ENCODE results near the gene MBNL2. TPM values are rescaled to one million over a fixed set of nuclear protein-coding genes. Genes with fewer than 3 reads are reported as not detected.

Gene MBNL2
- total RNA-seq, 1 experiment from 2014 or later = 0.85 TPM

DNA sequence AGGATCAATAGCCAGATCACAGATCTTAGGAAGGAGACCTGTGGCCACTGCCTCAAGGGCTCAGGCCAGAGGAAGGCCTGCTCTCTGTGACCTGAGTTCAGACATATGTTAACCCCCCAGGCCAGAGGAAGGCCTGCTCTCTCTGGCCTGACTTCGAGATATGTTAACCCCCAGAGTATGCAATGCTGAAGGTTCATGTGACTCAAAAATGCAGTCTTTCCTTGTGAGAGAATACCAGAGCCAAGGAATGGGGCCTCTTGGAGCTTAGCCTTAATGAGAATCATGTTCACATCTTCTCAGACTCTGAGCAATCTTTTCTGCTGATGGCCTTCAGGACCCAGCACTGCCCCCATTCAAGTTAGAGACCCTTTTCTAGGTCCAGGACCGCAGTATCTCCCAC lies 36.7 kb downstream of the MBNL2 start (continued):
- TF ChIP-seq MXD4 (CRISPR knock-in tag; IDR thresholded peaks at IDR 0.05; ENCODE audit: borderline replicate concordance) = no peak

DNA sequence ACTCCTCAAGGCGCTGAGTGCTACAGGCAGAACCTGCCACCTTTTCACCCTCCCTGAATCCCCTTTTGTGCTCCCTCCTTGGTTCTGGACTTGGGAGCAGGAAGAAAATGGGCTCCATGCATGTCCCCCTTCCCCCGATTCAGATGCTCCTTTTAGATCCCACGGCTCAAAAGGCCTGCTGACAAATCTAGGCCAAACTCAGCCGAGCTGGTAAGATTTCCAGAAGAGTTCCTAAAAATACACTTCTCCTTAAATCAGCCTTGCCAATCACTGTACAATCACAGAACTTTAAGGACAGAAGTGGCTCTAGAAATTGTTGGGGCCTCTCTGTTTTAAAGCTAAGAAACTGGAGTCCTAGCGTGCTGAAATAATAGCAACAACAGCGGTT lies 37.3 kb downstream of the MBNL2 start:
- DNase-seq (ENCODE audit: low spot score) (no peak), ATAC-seq (no peak)
- H3K9me3 Mint-ChIP-seq = no peaks in the 10 kb centered on the region
- H3K4me3 Mint-ChIP-seq = no peak overlapping the region
- no peaks in the 10 kb centered on the region for H3K36me3 Mint-ChIP-seq
- peaks cover 34% of the 10 kb centered on the region for H3K4me1 Mint-ChIP-seq
- H3K27me3 Mint-ChIP-seq (ENCODE audit: low read depth) = peaks cover 20% of the 10 kb centered on the region
- TF ChIP-seq NR2C2 (CRISPR knock-in tag; IDR thresholded peaks at IDR 0.05) (no peak), MYBL2 (CRISPR knock-in tag; IDR thresholded peaks at IDR 0.05) (no peak), JUN (CRISPR knock-in tag; IDR thresholded peaks at IDR 0.05) (no peak), GABPB1 (CRISPR knock-in tag; IDR thresholded peaks at IDR 0.05) (no peak)
- TF ChIP-seq, protein P1, sequence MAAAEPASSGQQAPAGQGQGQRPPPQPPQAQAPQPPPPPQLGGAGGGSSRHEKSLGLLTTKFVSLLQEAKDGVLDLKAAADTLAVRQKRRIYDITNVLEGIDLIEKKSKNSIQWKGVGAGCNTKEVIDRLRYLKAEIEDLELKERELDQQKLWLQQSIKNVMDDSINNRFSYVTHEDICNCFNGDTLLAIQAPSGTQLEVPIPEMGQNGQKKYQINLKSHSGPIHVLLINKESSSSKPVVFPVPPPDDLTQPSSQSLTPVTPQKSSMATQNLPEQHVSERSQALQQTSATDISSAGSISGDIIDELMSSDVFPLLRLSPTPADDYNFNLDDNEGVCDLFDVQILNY (CRISPR knock-in tag; IDR thresholded peaks at IDR 0.05) = no peak
- no peak overlapping the region for H3K27ac Mint-ChIP-seq
- CTCF ChIA-PET = interaction anchor here (3.9 to 4.0 kb wide), 2 partner anchors 8 to 149 kb away, joined by 11 to 26 read pairs; no protein-coding TSS in a partner anchor
- POLR2A ChIA-PET = no interaction called here

DNA sequence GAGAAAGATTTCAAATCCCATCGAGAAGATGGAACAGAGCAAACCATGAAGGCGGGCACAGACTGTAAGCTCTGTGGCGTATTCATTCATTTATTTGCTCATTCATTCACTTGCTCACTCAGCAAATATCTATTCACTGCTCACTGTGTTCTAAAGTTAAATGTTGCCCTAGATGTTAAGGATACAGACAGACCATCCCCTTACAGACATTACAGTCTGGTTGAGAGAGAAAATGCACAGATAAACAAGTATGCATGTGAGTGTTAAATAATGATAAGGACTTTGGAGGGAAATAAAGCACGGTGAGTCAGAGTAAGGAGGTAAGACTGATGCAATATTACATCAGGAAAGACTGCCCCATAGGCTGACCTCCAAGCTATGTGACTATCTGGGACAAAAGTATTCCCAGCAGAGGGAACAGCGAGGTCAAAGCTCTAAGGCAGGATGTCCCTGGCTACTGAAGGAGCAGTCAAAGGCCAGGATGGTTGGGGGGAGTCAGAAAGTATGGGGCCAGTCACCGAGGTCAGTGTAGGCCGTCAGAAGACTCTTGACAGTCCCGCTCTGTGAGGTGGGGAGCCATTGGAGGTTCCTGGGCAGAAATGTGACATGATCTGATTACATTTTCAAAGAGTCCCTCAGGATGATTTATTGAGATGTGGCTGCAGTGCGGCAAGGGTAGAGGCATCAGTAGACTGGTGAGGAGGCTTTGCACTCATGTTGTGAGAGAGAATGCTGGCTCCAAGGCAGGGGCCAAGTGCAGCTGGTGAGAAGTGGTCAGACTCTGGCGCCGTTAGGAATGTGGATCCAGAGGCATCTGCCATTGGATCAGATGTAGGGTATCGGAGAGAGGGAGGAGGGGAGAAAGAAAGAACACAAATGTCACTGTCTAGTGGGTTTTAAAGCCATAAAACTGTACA lies 37.9 kb downstream of the MBNL2 start:
- Mint-ChIP-seq H3K27ac (no peak overlapping the region), H3K27me3 (ENCODE audit: low read depth) (peaks cover 20% of the 10 kb centered on the region), H3K4me1 (peaks cover 34% of the 10 kb centered on the region), H3K36me3 (no peaks in the 10 kb centered on the region), H3K4me3 (no peak overlapping the region), H3K9me3 (no peaks in the 10 kb centered on the region)
- CTCF ChIA-PET = interaction anchor here (3.9 to 4.0 kb wide), 2 partner anchors 8 to 150 kb away, joined by 11 to 26 read pairs; no protein-coding TSS in a partner anchor
- no peak for TF ChIP-seq NFYB (CRISPR knock-in tag; conservative IDR thresholded peaks at IDR 0.05; ENCODE audit: low read depth)
- TF ChIP-seq GABPB1 (CRISPR knock-in tag; IDR thresholded peaks at IDR 0.05) = peak; percentile 100
- no peak for TF ChIP-seq TEAD1 (CRISPR knock-in tag; IDR thresholded peaks at IDR 0.05)
- no peak for TF ChIP-seq ZNF232 (CRISPR knock-in tag; IDR thresholded peaks at IDR 0.05)
- TF ChIP-seq ELF4 (CRISPR knock-in tag; IDR thresholded peaks at IDR 0.05; ENCODE audit: low read depth) = no peak
- TF ChIP-seq HMGA2 (CRISPR knock-in tag; IDR thresholded peaks at IDR 0.05) = no peak
- TF ChIP-seq MAX (CRISPR knock-in tag; IDR thresholded peaks at IDR 0.05) = 0 out of 2 replicates have a peak, but pooled peaks have one; percentile 22
- TF ChIP-seq ATF3 (CRISPR knock-in tag; conservative IDR thresholded peaks at IDR 0.05) = no peak
- TF ChIP-seq, protein P2, sequence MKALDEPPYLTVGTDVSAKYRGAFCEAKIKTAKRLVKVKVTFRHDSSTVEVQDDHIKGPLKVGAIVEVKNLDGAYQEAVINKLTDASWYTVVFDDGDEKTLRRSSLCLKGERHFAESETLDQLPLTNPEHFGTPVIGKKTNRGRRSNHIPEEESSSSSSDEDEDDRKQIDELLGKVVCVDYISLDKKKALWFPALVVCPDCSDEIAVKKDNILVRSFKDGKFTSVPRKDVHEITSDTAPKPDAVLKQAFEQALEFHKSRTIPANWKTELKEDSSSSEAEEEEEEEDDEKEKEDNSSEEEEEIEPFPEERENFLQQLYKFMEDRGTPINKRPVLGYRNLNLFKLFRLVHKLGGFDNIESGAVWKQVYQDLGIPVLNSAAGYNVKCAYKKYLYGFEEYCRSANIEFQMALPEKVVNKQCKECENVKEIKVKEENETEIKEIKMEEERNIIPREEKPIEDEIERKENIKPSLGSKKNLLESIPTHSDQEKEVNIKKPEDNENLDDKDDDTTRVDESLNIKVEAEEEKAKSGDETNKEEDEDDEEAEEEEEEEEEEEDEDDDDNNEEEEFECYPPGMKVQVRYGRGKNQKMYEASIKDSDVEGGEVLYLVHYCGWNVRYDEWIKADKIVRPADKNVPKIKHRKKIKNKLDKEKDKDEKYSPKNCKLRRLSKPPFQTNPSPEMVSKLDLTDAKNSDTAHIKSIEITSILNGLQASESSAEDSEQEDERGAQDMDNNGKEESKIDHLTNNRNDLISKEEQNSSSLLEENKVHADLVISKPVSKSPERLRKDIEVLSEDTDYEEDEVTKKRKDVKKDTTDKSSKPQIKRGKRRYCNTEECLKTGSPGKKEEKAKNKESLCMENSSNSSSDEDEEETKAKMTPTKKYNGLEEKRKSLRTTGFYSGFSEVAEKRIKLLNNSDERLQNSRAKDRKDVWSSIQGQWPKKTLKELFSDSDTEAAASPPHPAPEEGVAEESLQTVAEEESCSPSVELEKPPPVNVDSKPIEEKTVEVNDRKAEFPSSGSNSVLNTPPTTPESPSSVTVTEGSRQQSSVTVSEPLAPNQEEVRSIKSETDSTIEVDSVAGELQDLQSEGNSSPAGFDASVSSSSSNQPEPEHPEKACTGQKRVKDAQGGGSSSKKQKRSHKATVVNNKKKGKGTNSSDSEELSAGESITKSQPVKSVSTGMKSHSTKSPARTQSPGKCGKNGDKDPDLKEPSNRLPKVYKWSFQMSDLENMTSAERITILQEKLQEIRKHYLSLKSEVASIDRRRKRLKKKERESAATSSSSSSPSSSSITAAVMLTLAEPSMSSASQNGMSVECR (CRISPR knock-in tag; IDR thresholded peaks at IDR 0.05; ENCODE audit: borderline replicate concordance) = no peak
- ATAC-seq (no peak), DNase-seq (ENCODE audit: low spot score) (no peak)
- POLR2A ChIA-PET = no interaction called here
